HG02678 (cell line): ENCODE data around the gene JUN.

Experiments used
- ATAC-seq: cut with Tn5 transposase; IDR thresholded peaks from one replicate; pipeline ENCODE4 v1.9.1; 2021; ENCODE audit warnings: mild to moderate bottlenecking, moderate library complexity; ENCODE audit not compliant: unreplicated experiment

The JUN gene

DNA sequence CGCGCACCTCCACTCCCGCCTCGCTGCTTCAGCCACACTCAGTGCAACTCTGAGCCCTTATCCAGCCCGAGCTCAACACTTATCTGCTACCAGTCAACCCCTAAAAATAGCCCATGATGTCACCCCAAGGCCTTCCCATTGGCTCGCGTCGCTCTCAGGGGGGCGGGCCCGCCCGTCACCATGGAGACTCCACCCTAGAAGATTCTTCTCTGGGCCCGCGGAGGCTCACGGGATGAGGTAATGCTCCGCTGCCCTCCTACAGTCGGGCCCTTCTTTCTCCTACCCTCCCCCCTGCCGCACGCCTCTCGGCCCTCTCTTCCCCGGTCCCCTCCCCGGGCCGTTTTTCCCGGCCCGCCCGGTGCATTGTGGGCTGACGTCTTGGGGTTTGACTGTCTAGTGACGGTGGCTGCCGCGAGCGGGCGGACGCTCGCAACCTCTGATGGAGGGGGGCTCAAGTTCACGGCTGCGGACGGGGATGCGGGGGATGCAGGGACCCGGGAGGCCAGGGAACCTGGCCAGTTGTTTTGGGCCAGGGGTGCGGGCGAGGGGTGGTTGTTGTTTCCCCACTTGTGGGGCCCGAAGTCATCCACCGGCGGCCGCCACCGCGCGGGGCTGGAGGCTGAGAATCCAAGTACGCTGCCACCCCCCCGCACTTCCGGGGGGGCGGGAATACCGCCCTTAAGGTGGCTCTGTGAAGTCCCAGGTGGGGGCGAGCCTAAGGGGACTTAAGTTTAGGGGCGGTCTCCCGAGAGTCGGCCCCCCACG is at the start of gene JUN:
Gene JUN (minus strand): TSS at position 55 of the 765 bp plus-strand sequence. CDS start 977 bp downstream, outside the sequence.
- ATAC-seq: peak; percentile 78

DNA sequence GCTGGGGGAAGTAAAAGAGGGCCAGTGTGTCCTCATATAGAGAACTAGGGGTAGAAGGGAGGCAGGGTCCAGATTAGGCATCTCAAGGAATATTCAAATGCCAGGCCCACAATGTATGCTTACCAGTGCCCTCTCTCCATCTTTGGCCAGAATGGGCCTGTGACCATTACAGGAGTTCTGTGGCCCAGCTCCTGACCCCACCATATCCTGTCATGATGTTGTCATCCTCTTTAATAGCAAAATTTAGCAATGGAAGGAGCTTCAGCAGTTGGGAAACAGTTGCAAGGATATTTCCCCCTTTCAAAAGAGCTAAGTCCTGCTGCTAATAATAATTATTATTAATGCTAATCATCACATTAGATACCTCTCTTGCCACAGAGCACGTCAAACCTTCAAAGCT is 49.3 kb upstream of the JUN start:
- no peak for ATAC-seq

DNA sequence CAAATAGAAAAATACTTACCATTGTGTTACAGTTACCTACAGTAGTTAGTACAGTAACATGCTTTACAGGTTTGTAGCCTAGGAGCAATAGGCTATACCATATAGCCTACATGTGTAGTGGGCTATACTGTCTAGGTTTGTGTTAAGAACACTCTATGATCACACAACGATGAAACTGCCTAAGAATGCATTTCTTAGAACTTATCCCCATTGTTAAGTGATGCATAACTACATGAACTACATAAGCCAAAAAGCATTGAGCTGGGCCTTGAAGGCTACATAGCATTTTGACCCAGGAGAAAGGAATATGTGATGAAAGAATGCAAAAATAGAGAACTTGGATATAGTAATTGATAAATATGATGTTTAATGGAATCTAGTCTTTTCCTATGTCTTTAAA is 46.4 kb upstream of the JUN start:
- ATAC-seq: no peak

DNA sequence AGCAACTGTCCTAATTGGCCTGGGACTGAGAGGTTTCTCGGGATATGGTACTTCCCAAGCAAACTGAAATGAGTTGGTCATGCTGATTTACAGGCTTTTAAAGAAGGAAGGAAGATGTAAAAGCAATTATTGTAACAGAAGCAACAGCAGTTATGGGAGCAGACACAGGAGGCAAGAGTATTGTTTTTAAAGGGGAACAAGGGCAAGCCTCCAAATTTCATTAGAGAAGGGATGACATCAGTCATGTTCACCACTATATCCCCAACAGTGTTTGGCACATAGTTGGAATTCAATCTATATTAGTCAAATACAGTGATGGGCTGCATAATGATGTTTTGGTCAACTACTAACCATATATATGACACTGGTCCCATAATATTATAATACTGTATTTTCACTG is 46.0 kb upstream of the JUN start:
- ATAC-seq: no peak

DNA sequence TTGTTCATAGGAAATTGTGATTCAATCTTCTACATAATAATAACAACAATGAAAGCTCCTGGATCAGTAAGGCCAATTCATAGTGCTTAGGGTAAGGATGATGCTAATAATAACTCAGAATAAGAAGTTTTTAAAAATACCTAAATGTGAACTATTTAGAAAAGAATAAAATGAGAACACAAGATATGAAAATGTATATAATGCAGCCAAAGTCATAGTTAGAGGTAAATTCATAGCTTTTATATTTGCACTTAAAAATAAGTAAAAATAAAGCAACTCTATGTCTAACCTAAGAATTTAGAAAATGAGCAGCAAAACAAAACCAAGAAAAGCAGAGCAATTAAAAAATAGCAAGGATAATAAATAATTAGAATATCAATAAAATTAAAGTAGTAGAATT is 43.5 kb upstream of the JUN start:
- no peak for ATAC-seq

DNA sequence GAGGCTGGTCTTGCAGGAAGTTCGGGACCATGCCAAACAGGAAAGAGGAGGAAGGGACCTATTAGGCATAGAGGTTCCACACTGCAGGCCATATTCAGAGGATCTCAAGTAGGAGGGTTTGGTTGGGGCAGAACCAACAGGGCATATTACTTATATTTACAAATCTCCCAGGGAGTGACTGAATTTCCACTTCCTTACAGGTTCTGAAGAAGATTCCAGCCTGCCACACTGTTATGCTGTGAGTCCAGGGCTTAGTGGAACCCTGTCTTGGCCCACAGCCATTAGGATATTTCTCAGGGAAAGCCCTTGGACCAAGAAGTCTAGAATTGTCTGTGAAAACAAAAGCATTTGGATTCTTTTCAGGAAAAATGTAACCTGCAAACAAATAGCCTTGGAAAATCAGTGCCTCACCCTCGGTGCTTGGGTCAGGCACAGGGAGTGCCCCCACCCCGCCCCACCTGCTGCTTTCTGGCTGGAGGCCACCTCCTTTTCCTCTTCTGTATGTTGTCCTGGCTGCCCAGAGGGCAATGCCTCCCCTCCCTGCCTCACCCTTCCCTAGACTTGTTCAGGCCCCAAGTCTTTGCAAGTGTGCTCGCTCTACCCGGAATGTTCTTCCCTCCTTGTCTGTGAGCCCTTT is 41.0 kb upstream of the JUN start:
- no peak for ATAC-seq

DNA sequence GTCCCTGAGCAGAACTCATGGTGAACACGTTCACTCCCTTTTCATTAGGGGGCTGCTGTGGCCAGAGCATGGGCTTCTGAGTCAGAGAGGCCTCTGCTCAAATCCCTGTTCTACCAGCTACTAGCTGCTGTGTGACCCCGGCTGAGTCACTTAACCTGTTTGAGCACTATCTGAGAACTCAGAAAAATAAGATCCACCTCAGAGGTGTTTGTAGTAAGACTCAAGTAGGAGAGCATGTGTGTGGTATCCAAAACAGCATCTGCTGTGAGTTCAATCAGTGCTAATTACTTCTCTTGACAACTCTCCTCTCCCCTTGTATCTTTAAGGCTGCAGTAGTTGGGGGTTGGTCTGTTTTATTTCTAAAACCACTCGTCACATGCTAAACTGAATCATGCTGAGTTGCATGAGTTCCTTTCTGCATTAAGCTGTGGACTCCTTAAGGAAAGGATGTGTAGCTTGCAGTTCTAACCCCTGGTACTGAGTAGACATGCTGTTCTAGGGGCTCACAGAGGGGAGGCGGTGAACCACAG is 39.7 kb upstream of the JUN start:
- no peak for ATAC-seq

DNA sequence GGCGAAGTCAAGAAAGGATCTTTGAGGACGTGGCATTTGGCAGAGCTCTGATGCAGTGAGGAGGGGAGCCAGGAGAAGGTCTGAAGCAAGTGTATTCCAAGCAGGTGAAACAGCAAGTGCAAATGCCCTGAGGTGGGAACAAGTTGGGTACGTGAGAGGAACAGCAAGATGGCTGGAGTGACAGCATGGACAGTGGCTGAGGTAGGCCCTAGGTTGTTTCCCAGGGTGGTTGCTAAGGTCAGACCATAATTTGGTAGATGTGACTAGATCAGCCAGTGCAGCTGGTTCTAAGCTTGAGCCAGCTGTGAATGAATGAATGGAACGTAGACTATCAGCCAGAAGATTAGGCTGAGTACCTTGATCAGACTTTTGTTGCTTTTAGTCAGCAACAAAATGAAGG is 37.5 kb upstream of the JUN start:
- no peak for ATAC-seq

DNA sequence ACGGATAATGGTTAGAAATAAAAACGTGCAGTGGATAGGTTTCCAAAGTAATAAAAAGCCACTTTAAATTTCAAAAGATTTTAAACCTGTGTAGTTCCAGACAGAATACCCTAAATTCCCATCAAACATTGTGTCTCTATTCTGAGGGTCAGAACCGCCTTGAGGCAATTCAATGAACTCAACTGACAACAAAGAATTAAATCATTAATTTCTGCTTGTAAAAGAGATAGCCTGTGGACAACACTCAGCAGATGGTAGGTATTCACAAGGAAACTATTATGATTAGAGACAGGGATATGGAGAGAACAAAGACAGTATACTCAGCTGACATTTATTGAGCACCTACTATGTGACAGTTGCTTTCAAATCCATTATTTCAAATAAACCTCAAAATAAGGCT is 35.1 kb upstream of the JUN start:
- ATAC-seq: no peak

DNA sequence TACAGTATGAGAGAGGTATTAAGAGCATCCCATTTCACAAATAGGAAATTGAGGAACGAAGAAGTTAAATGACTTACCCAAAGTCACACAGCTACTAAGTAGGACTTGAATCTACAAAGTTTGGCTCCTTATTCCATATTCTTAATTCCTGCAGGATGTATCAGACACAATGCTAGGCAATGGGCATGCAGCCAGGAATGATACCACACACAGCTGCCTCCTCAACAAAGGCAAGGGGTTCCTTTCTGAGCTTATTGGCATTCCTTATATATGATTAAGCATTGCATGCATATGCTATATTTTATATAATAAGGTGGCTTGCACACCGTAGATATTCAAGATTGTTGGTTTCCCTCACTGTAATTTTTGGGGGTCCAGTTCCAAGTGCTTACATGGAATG is 34.2 kb upstream of the JUN start:
- no peak for ATAC-seq

DNA sequence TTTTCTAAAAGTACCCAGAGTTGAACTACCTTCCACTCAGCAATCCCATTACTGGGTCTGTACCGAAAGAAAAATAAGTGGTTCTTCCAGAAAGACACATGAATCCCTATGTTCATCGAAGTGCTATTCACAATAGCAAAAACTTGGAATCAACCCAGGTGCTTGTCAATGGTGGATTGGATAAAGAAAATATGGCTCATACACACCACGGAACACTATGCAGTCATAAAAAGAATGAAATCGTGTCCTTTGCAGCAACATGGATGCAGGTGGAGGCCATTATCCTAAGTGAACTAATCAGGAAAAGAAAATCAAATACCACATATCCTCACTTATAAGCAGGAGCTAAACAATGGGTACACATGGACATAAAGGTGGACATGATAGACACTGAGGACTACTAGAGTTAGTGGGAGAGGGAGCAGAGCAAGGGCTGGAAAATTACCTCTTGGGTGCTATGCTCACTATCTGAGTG is 32.9 kb upstream of the JUN start:
- no peak for ATAC-seq

DNA sequence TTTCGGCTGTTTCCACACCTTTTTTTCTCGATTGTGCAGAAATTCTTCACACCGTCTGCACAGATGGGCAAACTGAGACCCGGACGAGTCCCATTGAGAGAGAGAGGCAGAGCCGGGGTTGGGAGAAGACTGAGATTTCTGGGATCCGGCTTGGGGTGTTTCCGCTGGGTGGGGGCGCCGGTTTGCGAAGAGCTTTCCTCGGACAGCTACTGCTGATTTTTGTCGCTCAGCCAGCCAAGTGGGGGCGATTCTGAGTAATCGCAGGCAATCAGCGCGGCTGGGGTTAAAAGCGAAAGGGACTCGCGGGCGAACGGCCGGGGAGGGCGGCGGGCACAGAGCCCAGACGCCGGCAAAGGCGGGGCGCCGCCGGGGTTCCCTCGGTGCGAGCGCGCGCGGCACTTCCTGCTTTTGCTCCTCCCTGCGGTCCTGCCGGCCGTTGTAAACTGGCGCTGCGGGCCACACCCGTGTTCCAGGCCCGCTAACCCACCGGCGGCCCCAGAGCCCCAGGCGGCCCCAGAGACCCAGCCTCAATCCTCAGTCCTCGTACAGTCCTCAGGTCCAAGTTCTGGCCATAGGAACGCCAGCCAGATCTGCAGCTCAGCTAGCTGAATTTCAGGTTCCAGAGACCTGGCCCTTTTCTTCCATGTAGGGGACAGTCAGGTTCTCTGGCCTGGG is 32.4 kb upstream of the JUN start:
- peak; percentile 89 for ATAC-seq

DNA sequence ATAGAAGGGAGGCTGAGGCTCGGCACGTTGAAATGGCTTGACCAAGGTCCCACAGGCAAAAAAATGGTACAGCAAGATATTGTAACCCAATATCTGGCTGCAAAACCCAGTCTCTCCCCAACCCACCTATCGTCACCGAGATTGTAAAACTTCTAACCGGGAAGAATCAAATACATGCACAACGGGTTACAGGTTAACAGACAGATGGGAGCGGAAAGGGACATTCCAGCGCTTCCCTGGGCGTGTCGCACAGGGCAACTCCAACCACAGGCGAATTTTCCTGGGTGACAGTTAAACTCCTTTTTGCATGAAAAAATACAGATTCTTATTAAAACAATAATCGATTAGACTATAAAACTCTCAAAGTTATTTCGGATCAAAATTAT is 31.8 kb upstream of the JUN start:
- peak; percentile 9 for ATAC-seq

DNA sequence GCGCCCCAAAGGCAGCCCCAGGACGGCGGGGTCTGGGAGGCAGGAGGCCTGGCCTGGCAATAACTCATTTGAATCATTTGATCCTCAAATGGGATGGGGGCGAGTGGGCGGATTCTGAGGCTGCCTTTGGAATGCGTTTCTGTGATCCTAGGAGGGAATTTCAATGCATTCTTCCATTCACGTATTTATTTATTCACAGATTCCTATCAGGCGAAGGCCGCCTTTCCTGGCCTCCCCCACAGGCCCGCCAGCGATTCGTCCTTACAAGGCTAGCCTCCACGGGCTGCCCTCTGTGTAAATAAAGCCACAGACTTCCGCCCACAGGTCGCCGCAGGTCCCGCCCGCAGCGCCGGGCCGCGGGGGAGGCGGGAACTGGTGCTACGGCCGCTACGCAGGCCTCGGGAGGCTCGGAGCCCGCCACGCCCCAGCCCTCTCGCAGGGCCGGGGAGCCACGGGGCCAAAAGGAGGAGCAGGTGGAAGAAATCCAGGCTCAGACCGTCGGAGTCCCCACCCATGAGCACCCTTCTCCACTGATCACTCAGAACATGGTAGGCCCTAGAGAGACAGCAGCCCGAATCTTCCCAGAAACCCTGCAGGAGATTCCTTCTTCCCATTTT is 31.3 kb upstream of the JUN start:
- ATAC-seq: peak; percentile 63

DNA sequence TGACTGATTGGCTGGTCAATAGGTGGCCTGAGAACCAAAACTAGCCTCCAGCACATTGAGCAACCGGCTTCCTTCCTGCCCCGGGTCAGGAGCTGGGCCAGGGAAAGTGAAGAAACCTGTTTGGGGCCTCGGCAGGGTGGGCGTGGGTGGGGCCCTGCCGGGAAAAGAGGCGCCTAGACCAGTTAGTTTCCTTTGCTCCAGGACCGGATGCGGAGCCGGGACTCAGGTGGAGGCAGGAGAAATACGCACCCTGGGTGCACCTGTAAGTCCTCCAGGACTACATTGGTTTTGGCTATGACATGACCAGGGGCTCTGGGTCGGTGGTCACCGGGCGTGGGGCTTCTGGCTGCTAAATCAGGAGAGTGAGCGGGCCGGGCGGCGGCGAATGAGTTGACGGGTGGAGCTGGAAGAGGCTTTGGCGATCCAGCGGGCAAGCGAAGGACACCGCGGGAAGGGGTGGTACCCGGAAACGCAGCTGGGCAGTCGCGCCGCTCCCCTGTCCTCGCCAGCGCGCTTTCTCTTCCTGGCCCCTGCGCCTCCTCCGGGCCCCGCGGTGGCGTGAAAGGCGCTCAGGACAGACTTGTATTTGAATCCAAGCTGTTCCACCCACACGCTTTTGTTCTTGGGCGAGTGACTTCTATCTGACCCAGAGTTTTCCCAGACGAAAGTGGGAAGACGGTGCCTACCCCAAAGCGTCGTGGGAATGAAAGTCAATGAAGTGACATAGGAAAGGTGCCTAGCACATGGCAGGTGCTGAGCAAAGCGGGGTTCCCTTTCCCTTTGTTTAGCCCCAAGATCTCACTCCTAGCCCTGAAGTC is 30.6 kb upstream of the JUN start:
- no peak for ATAC-seq

DNA sequence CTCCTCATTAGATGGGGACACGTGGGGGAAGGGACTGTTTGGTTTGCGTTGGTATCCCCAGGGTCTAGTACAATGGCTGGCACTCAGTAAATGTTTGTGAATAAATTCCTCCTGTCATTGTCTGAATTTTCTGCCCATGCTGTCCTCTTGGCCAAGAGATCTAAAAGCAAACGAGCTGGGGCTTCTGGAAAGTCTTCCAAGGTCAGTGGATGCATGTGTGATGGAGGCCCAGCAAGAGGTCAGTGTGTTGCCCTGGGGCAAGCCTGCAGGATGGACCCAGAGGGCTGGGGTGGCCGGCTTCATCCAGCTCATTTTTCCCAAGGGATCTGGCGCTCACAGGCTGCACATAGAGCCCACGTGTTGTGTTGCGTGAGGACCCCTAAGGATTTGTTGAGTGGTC is 30.0 kb upstream of the JUN start:
- no peak for ATAC-seq

DNA sequence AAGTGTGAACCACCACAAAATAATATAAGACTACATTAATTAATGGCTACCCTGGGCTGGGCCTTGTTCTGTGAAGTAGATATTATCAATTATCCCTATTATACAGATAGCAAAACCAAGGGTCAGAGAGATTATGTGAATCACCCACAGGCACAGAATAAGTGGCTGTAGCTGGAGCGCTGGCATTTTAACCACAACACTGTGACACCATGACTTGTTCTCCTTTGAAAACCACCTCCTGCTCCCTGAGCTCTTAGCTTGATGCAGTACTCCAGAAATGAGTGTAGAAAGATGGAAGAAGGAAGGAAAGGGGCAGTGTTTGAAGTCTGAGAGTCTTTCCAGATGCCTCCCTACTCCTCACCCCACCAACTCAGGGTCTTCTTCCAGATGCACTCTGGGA is 29.5 kb upstream of the JUN start:
- ATAC-seq: no peak

DNA sequence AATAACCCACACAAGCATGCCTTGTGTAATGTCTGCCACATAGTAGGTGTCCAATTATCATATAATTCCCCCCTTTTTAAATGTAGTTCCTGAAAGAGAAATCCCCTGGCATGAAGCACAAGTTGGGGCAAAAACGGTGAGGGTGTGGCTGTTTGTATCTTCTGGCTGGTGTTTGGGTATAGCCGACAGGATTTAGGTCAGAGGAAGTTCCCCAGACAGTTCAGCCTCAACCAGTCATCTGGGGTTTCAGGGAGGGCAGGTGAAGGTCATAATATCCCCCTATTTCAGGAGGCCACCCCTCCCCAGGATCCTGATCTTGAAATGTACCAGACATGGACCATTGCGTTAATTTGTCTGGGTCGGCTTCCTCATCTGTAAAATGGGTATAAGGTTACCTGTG is 29.1 kb upstream of the JUN start:
- ATAC-seq: no peak

DNA sequence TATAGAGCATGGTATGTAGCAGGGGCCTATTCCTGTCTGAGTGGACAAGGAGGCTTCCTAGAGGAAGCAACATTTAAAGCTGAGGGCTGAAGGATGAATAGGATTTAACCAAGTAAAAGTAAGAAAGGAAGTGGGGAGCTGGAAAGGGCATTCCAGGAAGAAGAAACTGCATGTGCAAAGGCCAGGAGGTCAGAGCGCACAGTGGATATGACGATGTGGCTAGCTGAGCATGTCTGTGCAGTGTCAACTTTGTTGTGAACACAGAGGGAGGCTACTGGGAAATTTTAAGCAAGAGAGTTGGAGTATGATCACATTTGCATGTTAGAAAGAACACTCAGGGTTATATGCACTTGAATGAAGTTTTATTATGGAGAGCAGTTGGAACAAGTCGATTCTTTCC is 28.6 kb upstream of the JUN start:
- no peak for ATAC-seq

DNA sequence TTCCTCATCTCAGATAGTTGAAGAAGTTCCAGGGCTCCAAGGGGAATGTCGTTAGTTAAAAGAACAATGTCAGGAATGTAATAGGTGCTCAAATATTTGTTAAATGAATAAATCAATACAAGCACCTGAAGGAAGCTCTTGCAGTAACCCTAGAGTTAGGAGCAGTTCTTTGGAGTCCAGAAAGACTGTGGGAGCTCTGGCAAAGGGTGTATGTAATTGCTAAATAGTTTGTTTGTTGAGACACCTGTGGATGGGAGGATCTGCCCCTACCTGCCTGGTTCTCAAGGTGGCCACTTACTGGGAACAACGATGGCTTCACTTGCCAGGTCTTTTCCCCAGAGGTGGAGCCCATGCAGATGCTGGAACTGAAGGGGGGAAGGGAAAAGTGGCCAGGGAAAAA is 27.5 kb upstream of the JUN start:
- ATAC-seq: no peak
